ENCODE measurements around the gene IQCH.

IQCH gene

DNA sequence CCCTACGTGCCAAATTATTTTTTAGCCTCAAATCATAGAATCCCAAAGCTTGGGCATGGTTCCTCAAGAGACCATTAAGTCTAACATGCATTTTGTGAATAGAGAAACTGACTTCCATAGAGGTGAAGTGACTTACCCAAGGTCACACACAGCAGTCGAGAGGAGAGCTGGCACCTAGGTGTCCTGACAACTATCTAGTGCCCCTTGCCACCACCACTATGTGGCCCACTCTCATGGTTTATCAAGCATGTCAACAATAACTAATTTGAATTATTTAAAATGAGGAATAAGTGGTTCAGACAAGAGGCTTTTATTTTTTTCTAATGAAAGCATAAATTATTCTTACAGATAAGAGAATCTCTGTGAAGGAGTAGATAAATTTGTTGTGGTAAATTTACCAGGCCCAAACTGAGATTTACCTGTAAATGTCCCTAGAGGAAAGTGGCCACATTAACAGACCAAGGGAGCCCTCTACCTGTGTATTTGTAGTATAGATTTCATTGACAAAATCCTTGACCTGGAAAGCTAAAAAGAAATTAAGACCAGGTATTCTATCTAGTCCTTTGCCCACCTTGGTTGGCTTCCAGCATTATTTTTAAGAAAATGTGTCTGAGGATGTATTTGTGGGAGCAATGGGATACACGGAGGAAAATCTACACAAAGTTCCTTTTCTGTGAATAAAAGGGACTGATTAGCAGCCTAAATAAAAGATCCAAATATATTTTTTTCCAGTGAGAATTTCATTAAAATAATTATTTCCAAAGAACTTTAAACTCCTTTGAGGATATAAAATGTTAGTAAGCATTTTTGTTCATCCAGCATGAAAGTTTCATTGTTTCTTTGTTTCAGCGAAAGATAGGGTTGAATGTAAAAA, 49.1 kb downstream of the IQCH start:
- Histone ChIP-seq H3K36me3 (ENCODE audit: insufficient read depth) (no peaks in the 10 kb centered on the region), H3K27ac (no peak overlapping the region), H3K4me2 (no peak overlapping the region), H4K20me1 (ENCODE audit: insufficient read depth) (no peaks in the 10 kb centered on the region), H3K27me3 (ENCODE audit: insufficient read depth, low read depth) (no peaks in the 10 kb centered on the region), H3K4me3 (IDR thresholded peaks at IDR 0.05; ENCODE audit: insufficient read depth, low read depth, low read length) (no peak overlapping the region), H3K9ac (no peak overlapping the region), H3K79me2 (ENCODE audit: insufficient read depth, low read depth) (no peaks in the 10 kb centered on the region), H3K4me1 (ENCODE audit: low read depth, poor library complexity, severe bottlenecking) (no peaks in the 10 kb centered on the region), H2AFZ (ENCODE audit: low read depth) (no peak overlapping the region)
- TF ChIP-seq, protein P1, sequence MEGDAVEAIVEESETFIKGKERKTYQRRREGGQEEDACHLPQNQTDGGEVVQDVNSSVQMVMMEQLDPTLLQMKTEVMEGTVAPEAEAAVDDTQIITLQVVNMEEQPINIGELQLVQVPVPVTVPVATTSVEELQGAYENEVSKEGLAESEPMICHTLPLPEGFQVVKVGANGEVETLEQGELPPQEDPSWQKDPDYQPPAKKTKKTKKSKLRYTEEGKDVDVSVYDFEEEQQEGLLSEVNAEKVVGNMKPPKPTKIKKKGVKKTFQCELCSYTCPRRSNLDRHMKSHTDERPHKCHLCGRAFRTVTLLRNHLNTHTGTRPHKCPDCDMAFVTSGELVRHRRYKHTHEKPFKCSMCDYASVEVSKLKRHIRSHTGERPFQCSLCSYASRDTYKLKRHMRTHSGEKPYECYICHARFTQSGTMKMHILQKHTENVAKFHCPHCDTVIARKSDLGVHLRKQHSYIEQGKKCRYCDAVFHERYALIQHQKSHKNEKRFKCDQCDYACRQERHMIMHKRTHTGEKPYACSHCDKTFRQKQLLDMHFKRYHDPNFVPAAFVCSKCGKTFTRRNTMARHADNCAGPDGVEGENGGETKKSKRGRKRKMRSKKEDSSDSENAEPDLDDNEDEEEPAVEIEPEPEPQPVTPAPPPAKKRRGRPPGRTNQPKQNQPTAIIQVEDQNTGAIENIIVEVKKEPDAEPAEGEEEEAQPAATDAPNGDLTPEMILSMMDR (conservative IDR thresholded peaks at IDR 0.05; ENCODE audit: low read depth, low read length) = peak; percentile 70

DNA sequence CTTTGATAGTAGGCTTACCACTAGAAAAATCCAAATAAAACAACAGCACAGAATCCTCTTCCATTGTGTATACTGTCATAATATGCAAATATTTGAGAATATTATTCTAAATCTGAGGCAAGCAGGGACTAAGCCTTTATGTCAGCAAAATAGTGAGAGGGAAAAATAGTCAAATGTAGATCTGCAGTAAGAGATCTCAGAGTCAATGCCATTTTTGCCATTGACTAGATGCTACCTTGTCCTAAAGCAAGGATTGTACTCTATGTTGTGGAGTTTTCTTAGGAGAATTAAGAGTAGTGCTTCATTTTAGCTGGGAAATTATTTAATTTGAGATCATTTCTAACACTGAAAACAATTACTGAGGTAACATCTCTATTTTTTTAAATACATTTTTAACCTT, 50.2 kb downstream of the IQCH start:
- Histone ChIP-seq H4K20me1 (ENCODE audit: insufficient read depth) (no peaks in the 10 kb centered on the region), H3K4me3 (IDR thresholded peaks at IDR 0.05; ENCODE audit: insufficient read depth, low read depth, low read length) (no peak overlapping the region), H3K27ac (no peak overlapping the region)

DNA sequence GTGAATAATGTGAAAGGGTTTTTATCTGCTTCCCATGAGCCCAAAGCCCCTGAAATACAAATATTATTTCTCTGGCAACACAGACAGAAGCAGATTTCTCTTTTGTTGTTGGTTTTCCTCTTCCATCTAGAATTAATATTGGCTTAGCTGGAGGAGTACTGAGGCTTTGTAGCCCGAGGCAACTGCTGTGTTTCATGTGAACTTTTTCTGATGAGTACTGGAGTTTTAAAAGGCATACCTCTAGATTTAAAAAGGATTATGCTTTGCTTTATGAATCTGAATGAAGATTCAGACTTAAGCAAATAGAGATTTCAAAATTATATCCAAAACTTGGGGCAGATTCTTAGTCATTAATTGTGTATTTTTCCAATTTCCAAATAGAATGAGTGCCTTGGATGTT, 50.9 kb downstream of the IQCH start:
- Histone ChIP-seq H3K4me2 (no peak overlapping the region), H2AFZ (ENCODE audit: low read depth) (no peak overlapping the region), H3K79me2 (ENCODE audit: insufficient read depth, low read depth) (no peaks in the 10 kb centered on the region), H3K27ac (no peak overlapping the region), H4K20me1 (ENCODE audit: insufficient read depth) (no peaks in the 10 kb centered on the region), H3K4me3 (IDR thresholded peaks at IDR 0.05; ENCODE audit: insufficient read depth, low read depth, low read length) (no peak overlapping the region), H3K9ac (no peak overlapping the region), H3K27me3 (ENCODE audit: insufficient read depth, low read depth) (no peaks in the 10 kb centered on the region), H3K36me3 (ENCODE audit: insufficient read depth) (no peaks in the 10 kb centered on the region), H3K4me1 (ENCODE audit: low read depth, poor library complexity, severe bottlenecking) (no peaks in the 10 kb centered on the region)
- TF ChIP-seq, protein P1 (conservative IDR thresholded peaks at IDR 0.05; ENCODE audit: low read depth, low read length) = no peak

More for the DNA sequence above, 50.2 kb downstream of the IQCH start:
- no peaks in the 10 kb centered on the region for H3K4me1 ChIP-seq (ENCODE audit: low read depth, poor library complexity, severe bottlenecking)
- H3K9ac ChIP-seq = no peak overlapping the region
- no peaks in the 10 kb centered on the region for H3K27me3 ChIP-seq (ENCODE audit: insufficient read depth, low read depth)
- H3K79me2 ChIP-seq (ENCODE audit: insufficient read depth, low read depth) = no peaks in the 10 kb centered on the region
- no peak overlapping the region for H3K4me2 ChIP-seq
- H3K36me3 ChIP-seq (ENCODE audit: insufficient read depth) = no peaks in the 10 kb centered on the region
- no peak overlapping the region for H2AFZ ChIP-seq (ENCODE audit: low read depth)
- TF ChIP-seq, protein P1 (conservative IDR thresholded peaks at IDR 0.05; ENCODE audit: low read depth, low read length) = no peak

DNA sequence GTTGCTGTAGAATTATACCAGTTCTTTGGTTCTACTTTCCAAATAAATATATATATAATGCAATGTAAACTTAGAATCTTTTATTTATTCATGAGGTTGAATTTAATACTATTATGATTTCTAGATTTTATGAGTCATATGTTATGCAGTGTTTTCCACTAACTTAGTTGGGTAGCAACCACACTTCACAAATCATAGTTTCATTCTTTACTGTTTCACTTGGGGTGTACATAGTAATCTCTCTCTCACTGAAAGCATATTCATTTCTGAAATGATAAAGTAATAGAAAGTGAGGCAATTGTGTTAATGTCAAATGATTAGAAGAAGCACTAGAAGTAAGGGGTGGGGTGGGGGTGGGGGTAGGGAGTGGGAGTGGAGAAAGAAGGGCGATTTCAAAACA, 52.6 kb downstream of the IQCH start:
- Histone ChIP-seq H3K27ac (no peak overlapping the region), H2AFZ (ENCODE audit: low read depth) (no peak overlapping the region), H4K20me1 (ENCODE audit: insufficient read depth) (no peaks in the 10 kb centered on the region), H3K4me1 (ENCODE audit: low read depth, poor library complexity, severe bottlenecking) (no peaks in the 10 kb centered on the region), H3K9ac (no peak overlapping the region), H3K79me2 (ENCODE audit: insufficient read depth, low read depth) (no peaks in the 10 kb centered on the region), H3K4me3 (IDR thresholded peaks at IDR 0.05; ENCODE audit: insufficient read depth, low read depth, low read length) (no peak overlapping the region), H3K4me2 (no peak overlapping the region), H3K36me3 (ENCODE audit: insufficient read depth) (no peaks in the 10 kb centered on the region), H3K27me3 (ENCODE audit: insufficient read depth, low read depth) (no peaks in the 10 kb centered on the region)
- TF ChIP-seq, protein P1 (conservative IDR thresholded peaks at IDR 0.05; ENCODE audit: low read depth, low read length) = no peak

Measured in KMS-11 (cell line).